ENCODE results near the gene TPD52L1. TPM values are rescaled to one million over a fixed set of nuclear protein-coding genes. Genes with fewer than 3 reads are reported as not detected.

The TPD52L1 gene
- total RNA-seq, 1 donor from 2014 or later: not detected

DNA sequence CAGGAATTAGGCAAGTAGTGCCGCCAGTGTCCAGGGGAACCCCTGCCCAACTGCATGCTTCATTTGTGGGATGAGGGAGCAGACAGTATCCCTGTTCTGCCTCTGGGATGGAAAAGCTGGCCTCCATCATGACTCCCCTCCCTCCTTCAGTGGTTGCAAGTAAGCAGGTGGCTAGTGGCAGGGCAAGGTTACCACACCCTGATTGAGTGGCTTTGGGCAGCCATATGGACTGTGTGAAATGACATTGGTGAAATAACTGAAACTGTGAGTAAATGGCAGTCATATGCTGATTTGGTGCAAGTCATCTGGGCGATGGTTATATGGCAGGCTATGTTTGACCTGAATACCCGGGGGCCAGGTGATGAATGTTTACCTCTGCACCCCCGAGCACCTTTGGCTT lies 115.2 kb downstream of the TPD52L1 start:
- H3K4me1 Mint-ChIP-seq (ENCODE audit: low read depth, unreplicated experiment): no peaks in the 10 kb centered on the region
- TF ChIP-seq, protein P1, sequence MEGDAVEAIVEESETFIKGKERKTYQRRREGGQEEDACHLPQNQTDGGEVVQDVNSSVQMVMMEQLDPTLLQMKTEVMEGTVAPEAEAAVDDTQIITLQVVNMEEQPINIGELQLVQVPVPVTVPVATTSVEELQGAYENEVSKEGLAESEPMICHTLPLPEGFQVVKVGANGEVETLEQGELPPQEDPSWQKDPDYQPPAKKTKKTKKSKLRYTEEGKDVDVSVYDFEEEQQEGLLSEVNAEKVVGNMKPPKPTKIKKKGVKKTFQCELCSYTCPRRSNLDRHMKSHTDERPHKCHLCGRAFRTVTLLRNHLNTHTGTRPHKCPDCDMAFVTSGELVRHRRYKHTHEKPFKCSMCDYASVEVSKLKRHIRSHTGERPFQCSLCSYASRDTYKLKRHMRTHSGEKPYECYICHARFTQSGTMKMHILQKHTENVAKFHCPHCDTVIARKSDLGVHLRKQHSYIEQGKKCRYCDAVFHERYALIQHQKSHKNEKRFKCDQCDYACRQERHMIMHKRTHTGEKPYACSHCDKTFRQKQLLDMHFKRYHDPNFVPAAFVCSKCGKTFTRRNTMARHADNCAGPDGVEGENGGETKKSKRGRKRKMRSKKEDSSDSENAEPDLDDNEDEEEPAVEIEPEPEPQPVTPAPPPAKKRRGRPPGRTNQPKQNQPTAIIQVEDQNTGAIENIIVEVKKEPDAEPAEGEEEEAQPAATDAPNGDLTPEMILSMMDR (IDR thresholded peaks at IDR 0.05; ENCODE audit: partially characterized antibody, unreplicated experiment): no peak
- DNase-seq: no peak
- H3K9me3 Mint-ChIP-seq (ENCODE audit: unreplicated experiment): no peaks in the 10 kb centered on the region
- H3K27ac Mint-ChIP-seq (ENCODE audit: unreplicated experiment): no peak overlapping the region
- no peaks in the 10 kb centered on the region for H3K27me3 Mint-ChIP-seq (ENCODE audit: unreplicated experiment)
- no peak overlapping the region for H3K4me3 Mint-ChIP-seq (ENCODE audit: unreplicated experiment)
- no peaks in the 10 kb centered on the region for H3K36me3 Mint-ChIP-seq (ENCODE audit: unreplicated experiment)

DNA sequence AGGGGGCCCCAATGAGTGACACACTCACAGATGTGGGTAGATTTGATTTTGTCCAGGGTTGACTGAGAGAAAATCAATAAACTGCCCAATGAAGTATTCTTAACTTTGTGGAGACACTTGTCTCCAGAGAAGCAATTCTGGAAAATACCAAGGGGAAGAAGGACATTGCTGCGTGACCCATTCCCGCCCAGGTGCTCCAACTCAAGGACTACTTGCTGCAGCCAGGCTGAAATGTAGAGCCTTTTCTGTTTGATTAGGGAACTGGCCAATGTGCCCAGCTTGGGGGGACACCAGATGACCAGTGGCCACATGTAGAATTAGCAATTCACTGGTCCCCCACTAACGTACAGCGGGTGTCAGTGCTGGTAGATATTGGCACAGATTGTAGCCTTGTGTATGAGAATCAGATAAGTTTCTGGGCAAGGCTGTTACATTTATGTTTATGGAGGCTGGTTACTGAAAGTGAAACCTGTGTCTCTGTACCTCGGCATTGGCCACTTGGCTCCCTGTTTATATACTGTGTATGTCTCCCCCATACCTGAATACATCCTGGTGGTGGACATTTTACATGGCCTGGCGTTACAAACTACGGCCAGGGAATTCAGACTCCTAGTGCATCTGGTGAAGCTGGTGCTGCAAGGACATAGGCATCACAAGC lies 115.9 kb downstream of the TPD52L1 start:
- no peaks in the 10 kb centered on the region for H3K27me3 Mint-ChIP-seq (ENCODE audit: unreplicated experiment)

DNA sequence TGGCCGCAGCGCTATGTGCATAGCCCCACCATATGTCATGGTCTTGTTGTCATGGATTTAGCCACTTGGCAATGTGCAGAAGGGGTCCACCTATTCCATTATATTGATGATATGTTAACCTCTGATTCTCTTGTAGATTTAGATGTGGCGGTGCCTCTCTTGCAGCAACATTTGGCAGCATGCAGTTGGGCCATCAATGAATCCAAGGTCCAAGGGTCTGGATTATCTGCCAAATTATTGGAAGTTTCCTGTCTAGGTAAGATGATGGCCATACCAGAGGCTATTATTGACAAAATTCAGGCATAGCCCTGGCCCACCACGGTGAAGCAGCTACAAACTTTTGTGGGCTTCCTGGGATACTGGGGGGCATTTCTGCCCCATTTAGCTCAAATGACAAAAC lies 116.8 kb downstream of the TPD52L1 start:
- H3K27ac Mint-ChIP-seq (ENCODE audit: unreplicated experiment): no peak overlapping the region
- H3K36me3 Mint-ChIP-seq (ENCODE audit: unreplicated experiment): no peaks in the 10 kb centered on the region
- DNase-seq: no peak
- TF ChIP-seq, protein P1 (IDR thresholded peaks at IDR 0.05; ENCODE audit: partially characterized antibody, unreplicated experiment): no peak
- H3K27me3 Mint-ChIP-seq (ENCODE audit: unreplicated experiment): no peaks in the 10 kb centered on the region
- no peaks in the 10 kb centered on the region for H3K4me1 Mint-ChIP-seq (ENCODE audit: low read depth, unreplicated experiment)
- H3K4me3 Mint-ChIP-seq (ENCODE audit: unreplicated experiment): no peak overlapping the region
- no peaks in the 10 kb centered on the region for H3K9me3 Mint-ChIP-seq (ENCODE audit: unreplicated experiment)

More for the DNA sequence above, 115.9 kb downstream of the TPD52L1 start:
- Mint-ChIP-seq H3K27ac (ENCODE audit: unreplicated experiment) (no peak overlapping the region), H3K9me3 (ENCODE audit: unreplicated experiment) (no peaks in the 10 kb centered on the region), H3K4me1 (ENCODE audit: low read depth, unreplicated experiment) (no peaks in the 10 kb centered on the region), H3K36me3 (ENCODE audit: unreplicated experiment) (no peaks in the 10 kb centered on the region), H3K4me3 (ENCODE audit: unreplicated experiment) (no peak overlapping the region)
- TF ChIP-seq, protein P1 (IDR thresholded peaks at IDR 0.05; ENCODE audit: partially characterized antibody, unreplicated experiment): no peak
- no peak for DNase-seq

DNA sequence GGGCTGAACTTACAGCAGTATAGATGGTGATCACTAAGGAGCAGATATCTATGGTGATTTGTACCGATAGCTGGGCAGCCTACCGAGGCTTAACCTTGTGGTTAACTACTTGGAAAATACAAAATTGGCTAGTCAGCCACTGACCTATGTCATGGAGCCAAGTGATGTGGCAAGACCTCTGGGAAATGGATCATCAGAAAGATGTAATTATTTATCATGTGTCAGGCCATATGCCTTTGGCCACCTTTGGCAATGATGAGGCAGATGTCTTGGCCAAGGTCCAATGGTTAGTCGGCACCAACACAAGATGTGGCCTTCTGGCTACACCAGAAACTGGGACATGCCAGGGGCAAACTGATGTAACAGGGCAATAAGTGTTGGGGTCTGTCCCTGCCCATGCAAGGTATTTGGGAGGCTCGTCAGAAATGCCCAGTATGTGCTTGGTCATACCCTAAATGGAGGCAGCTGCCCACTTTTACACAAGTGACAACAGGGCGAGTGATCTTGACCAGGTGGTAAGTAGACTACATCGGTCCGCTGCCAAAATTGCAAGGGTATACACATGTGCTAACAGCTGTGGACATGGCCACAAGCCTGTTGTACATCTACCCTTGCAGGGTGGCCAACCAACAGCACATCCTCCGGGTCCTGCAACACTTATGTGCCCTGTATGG lies 118.0 kb downstream of the TPD52L1 start:
- TF ChIP-seq, protein P1 (IDR thresholded peaks at IDR 0.05; ENCODE audit: partially characterized antibody, unreplicated experiment): no peak
- H3K36me3 Mint-ChIP-seq (ENCODE audit: unreplicated experiment): no peaks in the 10 kb centered on the region
- no peaks in the 10 kb centered on the region for H3K4me1 Mint-ChIP-seq (ENCODE audit: low read depth, unreplicated experiment)

DNA sequence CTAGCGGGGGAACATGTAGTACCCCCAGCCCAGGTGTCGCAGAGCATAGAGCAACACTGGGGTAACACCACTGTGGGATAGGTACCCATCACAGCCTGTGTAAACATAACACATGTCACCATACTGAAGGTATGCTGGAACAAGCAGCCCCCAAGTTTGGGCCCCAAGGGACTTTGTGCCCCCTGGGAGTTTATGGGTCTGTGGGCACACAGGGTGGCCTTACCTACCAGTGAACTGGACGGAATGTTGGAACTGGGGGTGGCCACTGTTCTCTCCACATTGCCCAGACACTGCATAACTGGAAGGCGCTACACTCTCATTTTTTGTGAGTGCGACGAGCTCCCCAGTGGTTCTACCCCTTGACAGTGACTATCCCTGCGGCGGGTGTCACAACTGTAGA lies 119.7 kb downstream of the TPD52L1 start:
- H3K27ac Mint-ChIP-seq (ENCODE audit: unreplicated experiment): no peak overlapping the region
- no peak overlapping the region for H3K4me3 Mint-ChIP-seq (ENCODE audit: unreplicated experiment)
- no peaks in the 10 kb centered on the region for H3K27me3 Mint-ChIP-seq (ENCODE audit: unreplicated experiment)
- TF ChIP-seq, protein P1 (IDR thresholded peaks at IDR 0.05; ENCODE audit: partially characterized antibody, unreplicated experiment): no peak
- H3K36me3 Mint-ChIP-seq (ENCODE audit: unreplicated experiment): no peaks in the 10 kb centered on the region
- no peaks in the 10 kb centered on the region for H3K9me3 Mint-ChIP-seq (ENCODE audit: unreplicated experiment)
- DNase-seq: no peak
- no peaks in the 10 kb centered on the region for H3K4me1 Mint-ChIP-seq (ENCODE audit: low read depth, unreplicated experiment)

More for the DNA sequence above, 118.0 kb downstream of the TPD52L1 start:
- Mint-ChIP-seq H3K27me3 (ENCODE audit: unreplicated experiment) (no peaks in the 10 kb centered on the region), H3K4me3 (ENCODE audit: unreplicated experiment) (no peak overlapping the region), H3K9me3 (ENCODE audit: unreplicated experiment) (no peaks in the 10 kb centered on the region), H3K27ac (ENCODE audit: unreplicated experiment) (no peak overlapping the region)
- DNase-seq: no peak
